Naive thymus-derived CD4-positive, alpha-beta T cell (primary cell): Measurements from ENCODE around the gene PPM1D. TPM values are rescaled to one million over a fixed set of nuclear protein-coding genes. Genes with fewer than 3 reads are reported as not detected.
"Not testable (repeated sequence)": the region's sequence is repeated elsewhere in the genome, so short reads cannot be mapped to it uniquely, and the experiment has no call there.

Source experiments
- ATAC-seq: fragments of 150-1000 bp; cut with Tn5 transposase; 2 replicates; pipeline ENCODE4 v1.10.0; 2021; ENCODE audit warnings: mild to moderate bottlenecking, moderate library complexity
- CTCF ChIA-PET: fragments of 350-600 bp; sonication (Branson Sonifier 250); formaldehyde crosslinking; loops from one replicate; lab custom pipeline; 2021; ENCODE audit warnings: antibody characterized with exemption; lab: Charles Lee
- POLR2A ChIA-PET: fragments of 350-600 bp; sonication (Branson Sonifier 250); formaldehyde crosslinking; loops from one replicate; lab custom pipeline; 2021; ENCODE audit warnings: antibody characterized with exemption, inconsistent platforms; lab: Charles Lee
- DNase-seq, 9 donors: peaks; one replicate each; pipeline versions ENCODE4 v3.0.0 to v3.0.0-alpha.2; 2020 to 2022; ENCODE audit warnings: mixed read lengths in 1 of 9
- H3K27ac ChIP-seq: one replicate; pipeline ENCODE4 v1.7.0; 2013; ENCODE audit warnings: mild to moderate bottlenecking, low read depth, low read length, moderate library complexity
- H3K27me3 ChIP-seq, 2 donors: one replicate each; pipeline ENCODE4 v1.7.0; 2013; ENCODE audit warnings: low read length in 2 of 2, mild to moderate bottlenecking in 2 of 2, moderate library complexity in 2 of 2; ENCODE audit not compliant: control insufficient read depth in 2 of 2, insufficient read depth in 2 of 2
- H3K36me3 ChIP-seq, 3 experiments: 1 replicate in 2 of 3; 2 replicates in 1 of 3; pipeline ENCODE4 v1.7.0; 2013; ENCODE audit warnings: low read length in 3 of 3, mild to moderate bottlenecking in 3 of 3, moderate library complexity in 1 of 3; ENCODE audit not compliant: insufficient read depth in 3 of 3, control insufficient read depth in 2 of 3
- H3K4me1 ChIP-seq, 2 donors: one replicate each; pipeline ENCODE4 v1.7.0; 2013; ENCODE audit warnings: low read length in 2 of 2, mild to moderate bottlenecking in 2 of 2, moderate library complexity in 1 of 2; ENCODE audit not compliant: control insufficient read depth in 2 of 2, insufficient read depth in 2 of 2
- H3K4me3 ChIP-seq: 2 replicates; pipeline ENCODE4 v1.7.0; 2013; ENCODE audit warnings: mild to moderate bottlenecking, low read length
- H3K9me3 ChIP-seq, 3 experiments: 1 replicate in 2 of 3; 2 replicates in 1 of 3; pipeline ENCODE4 v1.7.0; 2013; ENCODE audit warnings: low read length in 3 of 3; ENCODE audit not compliant: control insufficient read depth in 2 of 3
- H3K27ac Mint-ChIP-seq, 9 donors: one replicate each; pipeline ENCODE4 v1.8.0; 2020 to 2022; ENCODE audit warnings: mixed read lengths in 9 of 9, mild to moderate bottlenecking in 8 of 9, moderate library complexity in 5 of 9, inconsistent platforms in 2 of 9
- H3K27me3 Mint-ChIP-seq, 5 donors: one replicate each; pipeline ENCODE4 v1.8.0; 2021 to 2022; ENCODE audit warnings: mixed read lengths in 5 of 5, mild to moderate bottlenecking in 1 of 5
- H3K36me3 Mint-ChIP-seq, 5 donors: one replicate each; pipeline ENCODE4 v1.8.0; 2020 to 2022; ENCODE audit warnings: mixed read lengths in 5 of 5, mild to moderate bottlenecking in 3 of 5, inconsistent platforms in 1 of 5
- H3K4me1 Mint-ChIP-seq, 7 donors: one replicate each; pipeline ENCODE4 v1.8.0; 2020 to 2022; ENCODE audit warnings: mixed read lengths in 7 of 7, mild to moderate bottlenecking in 3 of 7, inconsistent platforms in 1 of 7
- H3K4me3 Mint-ChIP-seq, 10 donors: one replicate each; pipeline ENCODE4 v1.8.0; 2020 to 2022; ENCODE audit warnings: mild to moderate bottlenecking in 10 of 10, mixed read lengths in 10 of 10, moderate library complexity in 6 of 10, inconsistent platforms in 2 of 10
- H3K9me3 Mint-ChIP-seq, 11 donors: one replicate each; pipeline ENCODE4 v1.8.0; 2020 to 2022; ENCODE audit warnings: mixed read lengths in 11 of 11, mild to moderate bottlenecking in 4 of 11, inconsistent platforms in 1 of 11, moderate library complexity in 1 of 11
- intact Hi-C, 2 donors: fragments of 100-400 bp; cut with micrococcal nuclease; formaldehyde crosslinking; loops; one replicate each; pipeline ENCODE4 v1.15.1; 2023
- polyA plus RNA-seq, 2 donors: library from polyadenylated mRNA; unstranded; fragments of 300-500 nt; fragmentation: Illumina TruSeq; gene quantifications; one replicate each; pipeline ENCODE4 v1.2.3, GENCODE V29; 2021
- total RNA-seq, 6 experiments: library from RNA in 5 of 6; stranded (reverse) in 5 of 6; gene quantifications; 1 replicate in 5 of 6; 2 replicates in 1 of 6; pipeline ENCODE4 v1.2.3 and lab custom pipeline; 2021 to 2026

PPM1D gene
- total and polyA plus RNA-seq, 7 experiments from 2014 or later, result 8.6 to 18.8 (median 15.9) TPM

- H3K27me3 ChIP-seq, result no peaks in the 10 kb centered on the region
- H3K27ac ChIP-seq, result no peak overlapping the region
- intact Hi-C loops, result no loop called here
- no peaks in the 10 kb centered on the region for H3K9me3 ChIP-seq
- no peak overlapping the region for H3K27ac Mint-ChIP-seq
- no peak for ATAC-seq
- H3K4me1 Mint-ChIP-seq, result peaks cover 4 to 47% (median 42%) of the 10 kb centered on the region in 7 donors
- no peak for DNase-seq
- CTCF ChIA-PET, result no interaction called here
- H3K36me3 ChIP-seq, result no peaks in the 10 kb centered on the region
- H3K27me3 Mint-ChIP-seq, result no peaks in the 10 kb centered on the region
- POLR2A ChIA-PET, result no interaction called here
- H3K4me3 ChIP-seq, result no peak overlapping the region
- H3K9me3 Mint-ChIP-seq, result no peaks in the 10 kb centered on the region
- no peak overlapping the region for H3K4me3 Mint-ChIP-seq
- H3K36me3 Mint-ChIP-seq, result peaks cover 0 to 12% (median 2%) of the 10 kb centered on the region in 5 donors
- peaks cover 0 to 5% of the 10 kb centered on the region in 2 donors for H3K4me1 ChIP-seq
Observed at GRCh38 chr17:60613325-60613724, 13.3 kb downstream of the PPM1D start.

GRCh38 chr17:60613796-60614195, 13.8 kb downstream of the PPM1D start:
- H3K36me3 ChIP-seq, H3K27ac ChIP-seq, POLR2A ChIA-PET, H3K9me3 ChIP-seq, H3K27me3 Mint-ChIP-seq, DNase-seq, H3K27me3 ChIP-seq, H3K4me3 ChIP-seq, intact Hi-C loops, H3K27ac Mint-ChIP-seq, ATAC-seq, H3K4me3 Mint-ChIP-seq, H3K4me1 ChIP-seq, H3K9me3 Mint-ChIP-seq: not testable (repeated sequence)
- H3K36me3 Mint-ChIP-seq, result peaks cover 0 to 12% (median 2%) of the 10 kb centered on the region in 5 donors
- CTCF ChIA-PET, result interaction anchor here (1.3 kb wide), 1 partner anchor 34 kb away, joined by 3 read pairs; no protein-coding TSS in a partner anchor
- H3K4me1 Mint-ChIP-seq, result peaks cover 4 to 52% (median 46%) of the 10 kb centered on the region in 7 donors

- CTCF ChIA-PET, result interaction anchor here (1.3 kb wide), 1 partner anchor 35 kb away, joined by 3 read pairs; no protein-coding TSS in a partner anchor
Observed at GRCh38 chr17:60614247-60614646, 14.3 kb downstream of the PPM1D start.

GRCh38 chr17:60615108-60615507, 15.1 kb downstream of the PPM1D start:
- Histone ChIP-seq H3K27ac (no peak overlapping the region), H3K4me3 (no peak overlapping the region), H3K4me1 (peaks cover 0 to 5% of the 10 kb centered on the region in 2 donors), H3K36me3 (no peaks in the 10 kb centered on the region), H3K27me3 (no peaks in the 10 kb centered on the region), H3K9me3 (no peaks in the 10 kb centered on the region)
- ATAC-seq, result no peak
- intact Hi-C loops, result no loop called here
- POLR2A ChIA-PET, result no interaction called here
- H3K9me3 Mint-ChIP-seq, result peaks cover 0 to 1% (median 0%) of the 10 kb centered on the region in 11 donors
- no peak overlapping the region for H3K4me3 Mint-ChIP-seq
- peaks cover 0 to 12% (median 2%) of the 10 kb centered on the region in 5 donors for H3K36me3 Mint-ChIP-seq
- H3K27me3 Mint-ChIP-seq, result no peaks in the 10 kb centered on the region
- H3K4me1 Mint-ChIP-seq, result peaks cover 4 to 56% (median 47%) of the 10 kb centered on the region in 7 donors
- CTCF ChIA-PET, result interaction anchor here (1.3 kb wide), 1 partner anchor 36 kb away, joined by 3 read pairs; no protein-coding TSS in a partner anchor
- DNase-seq, result no peak
- peak overlapping the region in 1 of 9 donors; percentile 59 for H3K27ac Mint-ChIP-seq

More at GRCh38 chr17:60614247-60614646, 14.3 kb downstream of the PPM1D start:
- H3K9me3 Mint-ChIP-seq, H3K27me3 Mint-ChIP-seq, H3K36me3 ChIP-seq, H3K9me3 ChIP-seq, intact Hi-C loops, H3K27me3 ChIP-seq, H3K4me3 Mint-ChIP-seq, POLR2A ChIA-PET, H3K4me3 ChIP-seq, ATAC-seq, H3K4me1 ChIP-seq, DNase-seq, H3K27ac Mint-ChIP-seq, H3K27ac ChIP-seq: not testable (repeated sequence)
- H3K4me1 Mint-ChIP-seq, result peaks cover 4 to 56% (median 51%) of the 10 kb centered on the region in 7 donors
- H3K36me3 Mint-ChIP-seq, result peaks cover 0 to 12% (median 2%) of the 10 kb centered on the region in 5 donors

GRCh38 chr17:60615840-60616239, 15.8 kb downstream of the PPM1D start:
- Histone ChIP-seq H3K4me1 (no peaks in the 10 kb centered on the region), H3K27ac (no peak overlapping the region), H3K4me3 (no peak overlapping the region), H3K9me3 (no peaks in the 10 kb centered on the region), H3K36me3 (no peaks in the 10 kb centered on the region), H3K27me3 (no peaks in the 10 kb centered on the region)
- Mint-ChIP-seq H3K9me3 (peaks cover 0 to 1% (median 0%) of the 10 kb centered on the region in 11 donors), H3K36me3 (peaks cover 0 to 12% (median 2%) of the 10 kb centered on the region in 5 donors), H3K27ac (no peak overlapping the region), H3K4me1 (peaks cover 4 to 50% (median 46%) of the 10 kb centered on the region in 7 donors), H3K27me3 (no peaks in the 10 kb centered on the region), H3K4me3 (no peak overlapping the region)
- intact Hi-C loops, result no loop called here
- ChIA-PET CTCF (no interaction called here), POLR2A (no interaction called here)
- DNase-seq (no peak), ATAC-seq (no peak)

GRCh38 chr17:60618080-60618479, 18.1 kb downstream of the PPM1D start:
- ChIA-PET CTCF (no interaction called here), POLR2A (no interaction called here)
- Histone ChIP-seq H3K4me1 (no peaks in the 10 kb centered on the region), H3K36me3 (no peaks in the 10 kb centered on the region), H3K4me3 (no peak overlapping the region), H3K27ac (no peak overlapping the region), H3K27me3 (no peaks in the 10 kb centered on the region), H3K9me3 (no peaks in the 10 kb centered on the region)
- Mint-ChIP-seq H3K27ac (peak overlapping the region in 3 of 9 donors; percentile 7 to 30 (median 28)), H3K9me3 (peaks cover 0 to 1% (median 0%) of the 10 kb centered on the region in 11 donors), H3K27me3 (no peaks in the 10 kb centered on the region), H3K36me3 (peaks cover 0 to 12% (median 4%) of the 10 kb centered on the region in 5 donors), H3K4me1 (peaks cover 7 to 40% (median 34%) of the 10 kb centered on the region in 7 donors), H3K4me3 (no peak overlapping the region)
- ATAC-seq, result no peak
- no peak for DNase-seq
- intact Hi-C loops, result no loop called here
